HG03432 (cell line): ENCODE results near the gene BPIFA1.

Source experiments
- ATAC-seq: cut with Tn5 transposase; IDR thresholded peaks from one replicate; pipeline ENCODE4 v1.9.1; 2021; ENCODE audit warnings: mild to moderate bottlenecking, moderate library complexity; ENCODE audit not compliant: unreplicated experiment

Gene BPIFA1

DNA sequence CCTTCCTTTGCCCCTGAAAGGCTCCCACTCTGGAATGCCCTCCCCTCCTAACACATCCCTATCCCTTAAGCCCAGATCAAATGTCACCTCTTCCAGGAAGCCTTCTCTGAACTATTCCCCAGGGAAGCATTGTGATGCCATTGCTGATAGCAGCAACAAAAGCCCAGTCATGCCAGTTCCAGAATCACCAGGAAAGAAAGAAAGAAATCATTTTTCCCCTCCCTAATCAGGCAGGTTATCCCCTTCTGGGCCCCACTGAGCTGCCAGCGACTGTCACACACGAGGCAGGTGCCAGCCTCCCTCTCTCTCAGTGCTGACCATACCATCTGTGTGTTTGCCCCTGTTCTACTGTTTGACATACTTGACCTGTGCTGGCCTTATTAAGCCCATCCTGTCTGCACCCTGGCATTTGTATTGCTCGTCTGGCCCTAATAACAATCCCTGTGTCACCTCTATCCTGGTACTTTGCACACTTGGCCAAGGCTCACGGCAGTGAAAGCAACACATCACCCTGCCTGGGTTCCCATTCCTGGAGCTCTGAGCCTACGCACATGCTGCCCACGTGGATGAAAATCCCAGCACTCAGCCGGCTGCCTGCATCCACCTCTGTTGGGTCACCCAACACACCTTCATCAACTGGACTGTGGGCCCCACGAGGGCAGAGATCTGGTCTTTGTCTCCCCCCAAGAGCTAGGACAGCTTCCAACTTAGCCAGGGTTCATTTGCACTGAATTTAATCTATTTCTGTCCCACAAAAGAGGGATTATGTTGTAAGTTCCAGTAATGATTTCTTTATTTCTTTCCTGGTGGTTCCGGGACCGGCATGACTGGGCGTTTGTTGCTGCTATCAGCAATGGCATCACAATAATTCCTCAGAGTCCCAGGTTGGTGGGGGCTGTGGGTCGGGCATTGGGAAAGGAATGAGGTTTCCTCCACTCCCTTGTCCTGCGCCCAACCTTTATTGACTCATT is 42.0 kb downstream of the BPIFA1 start:
- ATAC-seq = no peak

DNA sequence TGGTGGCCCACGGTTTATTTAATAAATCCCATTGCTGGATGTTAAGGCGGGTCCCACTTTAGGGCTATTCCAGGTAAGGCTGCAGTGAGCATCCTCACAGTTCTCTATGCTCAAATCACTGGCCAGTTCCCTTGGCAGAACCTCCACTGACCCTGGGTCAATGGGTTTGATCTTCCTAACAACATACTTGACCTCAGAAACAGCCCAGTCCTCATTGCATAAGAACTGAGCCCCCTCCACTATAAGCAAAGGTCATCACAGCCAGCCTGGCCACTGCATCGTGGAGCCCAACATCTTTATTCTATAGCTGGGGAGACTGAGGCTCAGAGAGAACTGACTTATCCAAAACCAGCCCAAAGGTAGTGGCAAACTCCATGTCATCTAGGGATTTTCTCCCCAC is 42.9 kb downstream of the BPIFA1 start:
- ATAC-seq = no peak

DNA sequence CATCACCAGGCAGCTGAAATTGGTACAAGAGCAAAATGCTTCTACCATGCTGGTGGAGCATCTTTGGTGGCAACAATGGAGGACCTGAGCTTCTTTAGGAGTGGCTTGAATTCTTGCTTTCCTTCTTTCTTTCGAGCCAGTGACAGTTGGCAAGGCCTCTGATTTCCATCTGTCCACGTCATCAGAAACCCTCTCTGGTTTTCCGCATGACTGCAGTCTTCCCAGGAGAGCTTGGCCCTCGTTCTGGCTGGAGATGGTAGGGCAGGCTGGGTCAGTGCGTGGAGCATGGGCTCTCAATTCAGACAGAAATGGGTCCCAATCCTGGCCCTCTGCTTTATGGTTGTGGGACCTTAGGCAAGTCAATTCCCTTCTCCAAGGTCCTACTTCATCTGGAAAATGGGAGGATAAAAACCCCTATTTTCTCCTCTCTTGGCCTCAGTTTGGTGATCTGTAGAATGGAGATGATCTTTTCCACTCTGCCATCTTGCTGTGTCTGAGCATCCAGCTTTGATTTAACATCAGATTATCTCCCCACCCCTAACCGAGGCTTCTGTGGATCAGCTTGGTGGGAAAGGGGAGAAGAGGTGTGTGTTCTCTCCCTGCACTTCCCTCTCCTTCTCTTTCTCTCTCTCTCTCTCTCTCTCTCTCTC is 43.6 kb downstream of the BPIFA1 start:
- no peak for ATAC-seq

DNA sequence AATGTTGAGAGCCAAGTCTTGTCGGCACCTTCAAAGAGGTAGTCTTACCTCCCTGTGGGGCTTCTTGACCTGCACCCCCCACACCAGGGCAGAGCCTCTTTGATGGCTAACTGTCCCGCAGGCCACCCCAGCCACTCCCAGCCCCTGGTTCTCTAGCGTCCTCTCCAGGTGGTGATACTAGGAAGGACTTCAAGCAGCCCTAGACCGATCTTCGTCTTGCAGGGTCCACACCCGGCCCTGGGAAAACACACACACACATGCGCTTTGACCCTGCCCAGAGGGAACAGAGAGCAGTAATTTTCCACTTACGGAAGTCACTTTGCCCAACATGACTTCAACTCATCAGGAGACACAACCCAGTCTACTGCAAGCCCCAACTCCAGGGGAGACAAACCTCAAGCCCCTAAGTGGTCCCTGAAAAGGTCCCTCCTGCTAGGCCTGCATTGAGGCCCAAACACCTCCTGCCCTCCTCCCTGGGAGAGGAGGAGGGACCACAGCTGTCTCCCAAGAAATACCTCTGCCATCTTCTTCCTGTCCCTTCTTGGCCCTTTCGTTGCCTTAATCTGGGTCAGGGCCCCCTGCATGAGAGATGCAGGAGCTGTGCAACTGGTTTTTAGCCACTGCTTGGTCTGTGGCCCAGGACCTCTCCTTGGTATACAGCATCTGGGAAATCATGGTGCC is 44.3 kb downstream of the BPIFA1 start:
- ATAC-seq = no peak

DNA sequence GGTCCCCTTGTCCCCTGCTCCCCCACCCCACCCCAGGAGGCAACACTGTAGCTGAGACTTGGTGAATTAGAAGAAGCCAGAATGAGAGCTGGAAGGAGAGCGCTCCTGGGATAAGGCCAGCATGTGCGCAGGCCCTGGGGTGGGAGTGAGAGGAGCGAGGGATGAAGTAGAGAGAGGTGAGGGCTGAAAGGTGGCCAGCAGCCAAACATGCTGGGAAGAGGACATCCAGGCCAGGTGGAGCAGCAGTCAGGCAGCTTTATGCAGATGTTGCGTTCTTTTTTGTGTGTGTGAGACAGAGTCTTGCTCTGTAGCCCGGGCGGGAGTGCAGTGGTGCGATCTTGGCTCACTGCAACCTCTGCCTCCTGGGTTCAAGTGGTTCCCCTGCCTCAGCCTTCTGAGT is 45.0 kb downstream of the BPIFA1 start:
- no peak for ATAC-seq

DNA sequence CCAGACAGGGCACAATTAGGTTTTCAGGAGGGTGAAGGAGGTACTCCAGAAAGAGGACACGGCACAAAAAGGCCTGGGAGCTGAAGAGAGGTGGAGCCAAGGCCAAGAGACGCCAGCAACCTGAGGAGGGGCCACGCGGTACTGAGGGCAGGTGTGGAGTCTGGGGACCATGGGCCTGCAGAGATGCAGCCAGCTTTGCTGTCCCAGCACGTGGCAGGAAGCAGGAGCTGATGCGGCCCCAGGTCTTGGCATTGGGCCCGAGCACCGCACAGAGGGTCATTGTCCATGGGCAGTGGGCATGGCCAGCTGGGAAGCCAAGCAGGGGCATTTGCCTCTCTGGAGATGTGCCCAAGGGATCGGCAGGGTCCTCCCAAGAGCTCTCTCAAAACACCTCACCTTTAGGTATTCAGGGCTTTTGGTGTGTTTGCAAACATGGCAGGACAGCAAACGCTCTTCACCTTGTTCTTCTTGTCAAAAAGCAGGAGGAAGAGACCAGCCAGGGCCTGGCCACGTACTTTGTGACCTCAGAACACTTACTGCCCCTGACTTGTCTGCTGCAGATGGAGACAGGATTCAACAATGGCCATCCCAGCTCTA is 45.9 kb downstream of the BPIFA1 start:
- no peak for ATAC-seq

DNA sequence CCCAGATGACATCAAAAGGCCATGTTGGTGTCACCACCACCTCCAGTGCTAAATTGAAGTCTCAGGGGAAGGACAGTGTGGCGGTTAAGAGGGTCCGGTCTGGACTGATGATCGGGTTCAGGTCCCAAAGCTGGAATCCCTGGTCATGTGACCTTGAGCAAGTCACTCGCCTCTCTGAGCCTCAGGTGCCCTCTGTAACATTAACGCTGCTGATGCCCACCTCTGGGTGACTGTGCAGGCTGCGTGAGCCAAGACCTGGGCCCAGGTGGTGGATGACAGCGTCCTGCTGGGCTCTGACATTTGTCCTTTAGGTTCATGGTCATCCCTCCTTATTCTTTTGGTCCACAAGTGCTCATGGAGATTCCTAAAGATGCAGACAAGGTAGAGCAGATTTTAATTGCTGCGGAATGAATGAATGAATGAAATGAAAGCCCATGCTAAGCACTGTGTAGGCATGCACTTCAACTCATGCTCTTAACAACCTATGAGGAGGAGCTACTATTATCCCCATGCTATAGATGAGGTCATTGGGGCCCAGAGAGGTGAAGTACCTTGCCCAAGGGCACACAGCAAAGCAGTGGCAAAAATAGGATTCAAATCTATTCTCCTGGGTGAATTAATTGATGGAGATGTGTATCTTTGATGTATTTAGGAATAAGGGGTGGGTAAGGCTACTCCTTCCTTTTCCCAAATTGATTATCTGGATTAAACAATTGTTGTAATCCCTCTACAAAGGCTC is 46.6 kb downstream of the BPIFA1 start:
- no peak for ATAC-seq

DNA sequence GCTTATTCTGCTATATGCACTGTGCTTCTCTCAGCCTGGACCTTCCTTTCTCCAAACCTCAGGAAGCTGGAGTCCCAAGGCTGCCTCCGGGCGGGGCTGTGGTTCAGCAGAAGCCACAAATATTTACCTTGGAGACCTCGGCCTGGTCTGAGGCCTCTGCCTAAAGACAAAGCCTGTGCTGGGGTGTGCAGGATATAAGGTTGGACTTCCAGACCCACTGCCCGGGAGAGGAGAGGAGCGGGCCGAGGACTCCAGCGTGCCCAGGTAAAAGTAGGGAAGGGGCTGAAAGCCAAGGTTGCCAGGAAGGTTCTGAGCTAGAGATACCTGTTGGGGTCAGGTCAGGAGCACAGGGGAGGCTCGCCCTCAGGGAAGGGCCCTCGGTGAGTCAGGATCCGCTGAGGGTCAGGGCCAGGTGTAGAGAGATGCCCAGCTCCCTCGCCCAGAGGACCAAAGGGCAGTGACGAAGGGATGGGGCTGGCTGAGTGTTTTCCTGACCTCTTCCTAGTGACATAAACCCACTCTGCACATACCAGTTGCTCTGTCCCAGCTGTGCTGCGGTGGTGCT is 47.3 kb downstream of the BPIFA1 start, which contains the start of gene BPIFB1:
Gene BPIFB1, plus strand, starts transcription at position 224 of the 565 bp plus-strand sequence. CDS start 2,860 bp downstream, outside the sequence.
- ATAC-seq = no peak

DNA sequence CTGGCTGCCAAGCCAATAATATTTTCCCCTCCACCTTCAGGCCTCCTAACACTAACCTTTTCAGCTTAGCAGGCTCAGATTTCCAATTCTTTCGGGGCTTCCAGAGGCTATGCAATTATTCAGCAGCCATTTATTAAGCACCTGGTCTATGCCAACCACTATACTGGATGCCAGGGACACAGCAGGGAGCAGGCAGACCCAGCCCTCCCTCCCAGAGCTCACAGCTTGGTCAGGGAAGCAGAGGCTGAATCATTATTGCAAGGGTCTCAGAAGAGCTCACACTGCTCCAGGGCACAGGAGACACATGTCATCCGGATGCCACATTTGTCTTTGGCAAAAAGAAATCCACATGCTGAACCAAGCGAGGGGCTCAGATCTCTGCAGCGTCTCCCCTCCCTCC is 48.5 kb downstream of the BPIFA1 start:
- ATAC-seq = no peak

DNA sequence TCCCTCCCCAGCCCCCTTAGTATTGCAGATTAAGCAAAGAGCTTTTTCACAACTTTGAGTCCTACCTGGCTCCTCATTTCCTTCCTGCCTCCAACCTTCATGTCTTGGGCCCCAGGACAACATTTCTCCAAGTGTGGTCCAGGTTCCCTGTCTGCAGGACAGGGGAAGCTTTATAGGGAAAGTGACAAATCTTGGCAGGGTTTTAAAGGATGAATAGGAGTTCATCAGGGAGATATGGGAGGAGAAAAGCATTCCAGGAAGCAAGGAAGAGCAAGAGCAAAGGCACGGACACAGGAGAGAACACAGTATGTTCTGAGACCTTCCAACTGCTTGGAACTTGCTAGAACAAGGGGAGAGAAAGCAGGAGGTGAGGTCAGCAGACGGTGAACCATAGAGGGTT is 49.1 kb downstream of the BPIFA1 start:
- ATAC-seq = no peak

DNA sequence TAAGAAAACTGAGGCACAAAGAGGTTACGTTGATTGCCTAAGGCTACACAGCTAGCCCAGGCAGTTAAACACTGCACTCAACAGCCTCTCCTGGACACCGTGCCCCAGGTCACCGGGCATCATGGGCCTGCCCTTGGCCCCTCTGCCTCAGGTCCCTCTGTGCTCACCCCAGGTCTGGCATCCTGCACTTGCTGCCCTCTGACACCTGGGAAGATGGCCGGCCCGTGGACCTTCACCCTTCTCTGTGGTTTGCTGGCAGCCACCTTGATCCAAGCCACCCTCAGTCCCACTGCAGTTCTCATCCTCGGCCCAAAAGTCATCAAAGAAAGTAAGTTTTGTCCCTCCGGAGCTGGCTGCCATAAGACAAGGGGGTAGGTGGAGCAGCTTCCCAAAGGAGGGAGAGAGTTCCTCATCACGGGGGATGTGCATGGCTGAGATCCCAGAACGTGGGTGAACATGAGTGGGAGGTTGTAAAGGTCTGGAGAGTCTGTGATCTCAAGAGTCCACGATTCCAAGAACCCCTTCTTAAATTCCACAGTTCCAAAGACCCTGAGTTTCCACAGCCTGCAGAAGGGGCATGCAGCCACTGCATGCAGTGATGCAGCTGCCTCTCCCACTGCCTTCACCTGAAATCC is 50.2 kb downstream of the BPIFA1 start:
- ATAC-seq = no peak

DNA sequence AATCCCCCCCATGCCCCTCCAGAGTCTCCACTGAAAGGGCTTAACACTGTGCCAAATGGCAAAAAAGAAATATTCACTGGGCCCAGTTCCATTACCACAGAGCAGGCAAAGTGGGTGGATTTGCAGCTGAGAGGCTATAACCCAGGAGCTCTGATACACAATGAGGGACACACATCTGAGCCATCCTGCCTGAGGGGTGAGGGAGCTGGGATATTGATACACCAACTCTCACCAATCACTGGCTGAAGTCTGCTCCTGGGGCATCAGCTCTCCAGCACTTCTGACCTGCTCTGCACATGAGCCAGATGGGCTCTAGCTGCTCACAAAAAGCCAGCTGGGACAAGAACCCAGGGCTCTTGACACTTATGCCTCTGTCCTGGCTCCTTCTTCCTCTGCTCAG is 52.1 kb downstream of the BPIFA1 start:
- ATAC-seq = no peak

DNA sequence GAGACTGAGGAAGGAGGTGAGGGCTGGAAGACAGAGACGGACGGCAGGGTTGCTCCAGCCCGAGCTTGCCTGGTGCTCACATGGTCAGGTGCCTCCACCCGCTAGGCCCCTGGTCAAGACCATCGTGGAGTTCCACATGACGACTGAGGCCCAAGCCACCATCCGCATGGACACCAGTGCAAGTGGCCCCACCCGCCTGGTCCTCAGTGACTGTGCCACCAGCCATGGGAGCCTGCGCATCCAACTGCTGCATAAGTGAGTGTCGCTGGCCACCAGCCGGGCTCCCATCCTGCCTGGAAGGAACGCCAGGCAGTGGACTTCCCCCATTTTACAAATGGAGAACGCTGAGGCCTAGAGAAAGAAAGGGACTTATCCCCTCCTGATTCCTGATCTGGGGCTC is 55.1 kb downstream of the BPIFA1 start:
- no peak for ATAC-seq

DNA sequence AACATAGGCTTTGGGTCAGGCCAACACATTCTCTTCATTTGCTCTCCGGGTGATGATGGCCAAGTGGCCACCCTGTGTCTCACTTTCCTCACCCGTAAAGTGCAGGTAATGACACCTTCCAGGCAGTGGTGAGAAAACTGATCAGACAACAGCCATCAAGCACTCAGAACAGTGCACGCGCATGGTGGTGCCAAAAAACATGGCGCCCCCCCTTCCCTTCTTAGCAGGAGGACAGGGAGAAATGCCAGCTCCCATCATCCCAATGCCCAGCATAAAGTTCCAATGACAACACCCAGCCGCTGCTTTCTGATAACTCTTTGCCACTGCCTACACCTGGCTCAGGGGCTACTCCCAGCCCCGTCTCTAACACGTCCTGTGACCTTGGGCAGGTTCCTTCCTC is 55.6 kb downstream of the BPIFA1 start:
- no peak for ATAC-seq

DNA sequence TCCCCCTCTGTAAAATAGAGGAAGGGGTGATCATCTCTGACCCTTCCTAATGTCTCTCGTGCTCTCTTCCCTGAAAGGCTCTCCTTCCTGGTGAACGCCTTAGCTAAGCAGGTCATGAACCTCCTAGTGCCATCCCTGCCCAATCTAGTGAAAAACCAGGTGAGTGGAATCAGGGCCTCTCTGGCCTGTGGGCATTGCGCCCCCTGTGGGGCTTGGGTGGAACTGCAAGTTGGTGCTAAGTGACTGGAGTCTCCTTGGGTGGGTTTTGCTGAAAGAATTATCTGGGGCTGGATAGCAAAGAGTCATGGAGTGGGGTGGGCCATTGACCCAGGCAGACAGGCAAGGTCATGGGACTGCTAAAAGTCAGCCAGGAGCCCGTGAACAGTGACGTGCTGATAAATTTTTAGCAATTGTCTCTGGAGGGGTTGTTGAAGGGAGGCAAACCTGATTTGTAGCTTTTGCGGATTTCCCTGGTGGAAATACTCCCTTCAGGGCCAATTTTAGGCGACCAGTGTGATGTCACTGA is 56.1 kb downstream of the BPIFA1 start:
- no peak for ATAC-seq
